GM19455 (cell line): ENCODE data around the gene SCN1A.
"Not testable (repeated sequence)": the region's sequence is repeated elsewhere in the genome, so short reads cannot be mapped to it uniquely, and the experiment has no call there.

Experiments used
- ATAC-seq: cut with Tn5 transposase; IDR thresholded peaks from one replicate; pipeline ENCODE4 v1.9.1; 2021; ENCODE audit not compliant: unreplicated experiment

SCN1A gene

GRCh38 chr2:166135849-166136258, 8.0 kb upstream of the SCN1A start:
- no peak for ATAC-seq

- ATAC-seq: no peak
Observed at GRCh38 chr2:166135152-166135848, 7.5 kb upstream of the SCN1A start.

GRCh38 chr2:166134252-166135151, 6.7 kb upstream of the SCN1A start:
- no peak for ATAC-seq

- ATAC-seq: no peak
Observed at GRCh38 chr2:166133653-166134052, 5.8 kb upstream of the SCN1A start.

DNA sequence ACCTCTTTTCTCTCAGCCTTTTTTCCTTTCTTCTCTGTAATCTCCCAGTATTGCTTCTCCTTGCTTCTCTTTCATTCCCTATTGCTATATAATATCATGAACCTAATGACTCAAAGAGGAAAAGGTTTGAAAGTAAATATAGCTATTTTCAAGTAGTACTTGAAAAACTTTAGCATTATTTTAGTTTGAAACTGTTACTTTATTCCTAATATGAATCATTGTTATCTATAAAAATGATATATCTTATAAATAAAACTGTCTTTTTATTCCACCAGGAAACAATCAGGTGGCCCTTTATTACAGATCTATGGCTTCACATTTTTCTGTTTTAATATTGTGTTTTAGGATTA, 311 bp upstream of the SCN1A start:
- ATAC-seq: no peak

- no peak for ATAC-seq
Observed at GRCh38 chr2:166126007-166126639, 1.7 kb downstream of the SCN1A start.

DNA sequence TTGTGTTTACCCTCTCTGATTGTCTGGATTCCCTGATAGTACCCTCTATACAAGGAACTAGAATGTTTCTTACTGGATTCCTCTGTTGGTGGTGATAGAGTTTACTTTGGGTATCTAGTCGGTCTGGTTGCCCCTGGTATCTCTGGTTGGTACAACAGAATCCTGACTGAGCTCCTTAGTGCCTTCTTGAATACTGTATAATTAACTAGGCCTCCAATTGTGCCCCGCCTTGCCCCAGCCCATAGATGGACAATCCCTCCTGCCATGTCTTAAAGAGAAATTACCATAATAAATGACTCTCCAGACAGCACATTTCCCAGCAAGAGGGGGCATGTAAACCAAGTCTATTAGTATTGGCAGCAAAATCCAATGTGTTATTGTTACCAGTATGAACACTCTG, 2.3 kb downstream of the SCN1A start:
- no peak for ATAC-seq

GRCh38 chr2:166118180-166118579, 9.6 kb downstream of the SCN1A start:
- ATAC-seq: no peak

DNA sequence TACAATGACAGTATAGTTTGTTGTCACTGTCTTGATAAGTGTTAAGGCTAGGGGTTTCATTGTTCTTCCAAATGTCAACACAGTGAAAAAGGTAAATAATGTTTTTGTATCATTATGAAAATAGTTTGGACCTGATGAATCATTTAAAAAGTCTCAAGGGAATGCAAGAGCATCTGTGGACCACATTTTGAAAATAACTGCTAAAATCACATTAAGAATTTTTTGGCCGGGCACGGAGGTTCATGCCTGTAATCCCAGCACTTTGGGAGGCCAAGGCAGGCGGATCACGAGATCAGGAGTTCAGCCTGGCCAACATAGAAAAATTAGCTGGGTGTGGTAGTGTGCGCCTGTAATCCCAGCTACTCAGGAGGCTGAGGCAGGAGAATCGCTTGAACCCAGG, 10.3 kb downstream of the SCN1A start:
- ATAC-seq: no peak

GRCh38 chr2:166115589-166115988, 12.2 kb downstream of the SCN1A start:
- no peak for ATAC-seq

- no peak for ATAC-seq
Observed at GRCh38 chr2:166112193-166112605, 15.6 kb downstream of the SCN1A start.

GRCh38 chr2:166106431-166107015, 21.3 kb downstream of the SCN1A start:
- no peak for ATAC-seq

DNA sequence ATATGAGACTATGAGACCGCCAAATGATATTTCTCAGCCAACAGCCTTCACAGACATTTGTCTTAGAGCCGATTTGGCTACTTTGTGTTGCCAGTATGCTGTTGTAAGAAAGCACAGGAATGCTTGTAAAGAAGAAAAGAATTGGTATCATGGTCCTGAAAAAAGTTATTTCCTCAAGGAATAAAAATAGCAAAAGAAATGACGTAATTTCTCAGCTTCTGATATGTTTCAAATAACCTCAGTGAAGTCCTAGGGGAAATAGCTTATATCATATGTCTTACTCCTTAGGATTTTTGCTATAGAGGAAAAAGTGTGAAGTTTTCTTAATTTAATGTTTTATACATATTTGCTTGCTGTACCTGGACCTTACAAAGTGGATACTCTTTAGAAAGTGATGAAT, 23.0 kb downstream of the SCN1A start:
- ATAC-seq: no peak

DNA sequence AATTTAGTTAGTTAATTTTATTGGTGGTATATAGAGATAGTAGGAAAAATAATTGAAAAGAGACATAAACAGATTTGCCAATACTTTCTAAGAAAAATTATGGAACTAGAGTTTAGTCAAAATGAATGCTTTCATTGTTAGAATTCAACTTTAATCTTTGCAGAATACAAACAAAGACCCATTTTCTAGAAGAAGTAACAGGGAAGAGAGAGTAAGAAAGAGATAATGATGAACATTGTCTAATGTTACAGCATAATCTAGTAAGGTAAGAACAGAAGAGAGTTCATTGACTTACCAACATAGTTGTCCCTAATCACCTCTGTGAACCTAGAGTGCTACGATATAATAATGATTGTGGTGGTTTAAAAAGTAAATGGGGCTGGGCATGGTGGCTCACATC, 23.7 kb downstream of the SCN1A start:
- no peak for ATAC-seq

DNA sequence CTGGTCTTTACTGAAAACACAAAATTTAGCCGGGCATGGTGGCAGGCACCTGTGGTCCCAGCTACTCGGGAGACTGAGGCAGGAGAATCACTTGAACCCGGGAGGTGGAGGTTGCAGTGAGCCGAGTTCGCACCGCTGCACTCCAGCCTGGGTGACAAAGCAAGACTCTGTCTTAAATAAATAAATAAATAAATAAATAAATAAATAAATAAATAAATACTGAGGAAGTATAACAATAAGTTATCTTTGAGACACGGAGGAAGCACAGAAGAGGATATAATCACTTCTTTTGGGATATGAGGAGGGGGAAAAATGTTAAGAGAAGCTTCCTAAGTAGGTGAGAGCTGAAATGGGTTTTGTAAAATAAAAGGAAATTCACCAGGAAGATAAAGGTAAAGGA, 24.5 kb downstream of the SCN1A start:
- ATAC-seq: not testable (repeated sequence)

DNA sequence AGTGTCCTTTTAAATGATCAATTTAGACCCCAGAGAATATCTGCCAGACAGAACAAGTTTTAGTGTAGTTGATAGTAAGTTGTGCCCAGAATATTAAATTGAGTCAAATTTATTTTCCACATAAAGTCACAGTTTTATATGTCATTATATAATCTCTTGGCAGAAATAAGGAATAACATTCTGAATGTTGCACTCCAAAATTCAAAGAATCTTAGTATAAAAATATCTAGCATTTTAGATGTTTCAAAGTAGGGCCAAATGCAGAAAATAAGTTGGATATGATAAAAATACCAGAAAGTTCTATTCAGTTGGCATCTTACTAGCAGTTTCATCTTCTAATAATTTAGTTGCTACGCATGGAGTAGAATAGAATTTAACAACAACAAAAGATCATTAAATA, 33.5 kb downstream of the SCN1A start:
- no peak for ATAC-seq

GRCh38 chr2:166092889-166093288, 34.9 kb downstream of the SCN1A start:
- no peak for ATAC-seq

GRCh38 chr2:166091439-166091838, 36.4 kb downstream of the SCN1A start:
- no peak for ATAC-seq

GRCh38 chr2:166090908-166091307, 36.9 kb downstream of the SCN1A start:
- ATAC-seq: no peak

- no peak for ATAC-seq
Observed at GRCh38 chr2:166090346-166090745, 37.5 kb downstream of the SCN1A start.

GRCh38 chr2:166088634-166089033, 39.2 kb downstream of the SCN1A start:
- ATAC-seq: no peak

DNA sequence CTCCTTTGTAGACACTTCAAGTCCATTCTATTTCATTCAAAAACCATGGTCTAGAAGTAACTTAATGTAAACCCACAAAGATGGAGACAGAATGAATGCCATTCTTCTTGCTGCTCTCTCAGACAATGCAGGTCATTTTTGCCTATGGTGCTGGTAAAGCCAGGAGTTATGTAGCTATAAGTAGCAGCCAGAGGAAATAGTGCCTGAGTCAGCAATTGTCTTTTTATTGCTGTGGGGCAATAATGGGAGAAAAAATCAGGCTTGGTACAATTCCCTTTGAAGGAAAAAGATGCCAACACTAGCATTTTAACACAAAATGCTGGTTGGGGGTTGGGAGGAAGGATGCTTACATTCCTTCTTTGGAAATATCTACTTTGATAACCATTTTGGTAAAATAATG, 43.5 kb downstream of the SCN1A start:
- ATAC-seq: no peak
